PC-9 (cell line): Measurements from ENCODE around the gene RPRD1A.

Experiments
- CTCF ChIP-seq: fragments of 200-600 bp; sonication (generic); conservative IDR thresholded peaks from 2 replicates; pipeline ENCODE4 v1.6.1; 2017; ENCODE audit warnings: mixed run types, antibody characterized with exemption, mild to moderate bottlenecking, moderate library complexity
- EZH2 ChIP-seq: fragments of 200-600 bp; sonication (generic); IDR thresholded peaks from 2 replicates; pipeline ENCODE4 v1.8.0; 2017; ENCODE audit warnings: antibody characterized with exemption, low read depth

- TF ChIP-seq CTCF: no peak
- no peak for TF ChIP-seq EZH2
Measured at GRCh38 chr18:36064027-36064808, 3.1 kb downstream of the RPRD1A start.
